ENCODE results near the gene PNKP.

The PNKP gene

GRCh38 chr19:49812997-49813861 is 54.1 kb downstream of the PNKP start, which contains the start of gene FUZ:
Gene FUZ (minus strand): TSS chr19:49813292. CDS start chr19:49813106, 186 bp downstream.
- DNase-seq, result peak; percentile 94 to 99

GRCh38 chr19:49812452-49812996 is 54.9 kb downstream of the PNKP start:
- no peak for DNase-seq

GRCh38 chr19:49811328-49811727 is 56.0 kb downstream of the PNKP start:
- DNase-seq, result no peak
